Measurements from ENCODE around the gene POP5.

Gene POP5

GRCh38 chr12:120588948-120589930 lies 8.0 kb upstream of the POP5 start:
- DNase-seq (ENCODE audit: low spot score): no peak

- no peak for DNase-seq (ENCODE audit: low spot score)
Measured at GRCh38 chr12:120588371-120588770, 7.2 kb upstream of the POP5 start.

GRCh38 chr12:120586860-120587259 lies 5.7 kb upstream of the POP5 start:
- DNase-seq (ENCODE audit: low spot score): no peak

GRCh38 chr12:120586206-120586605 lies 5.0 kb upstream of the POP5 start:
- no peak for DNase-seq (ENCODE audit: low spot score)

GRCh38 chr12:120584343-120585149 lies 3.3 kb upstream of the POP5 start:
- DNase-seq (ENCODE audit: low spot score): peak; percentile 77

GRCh38 chr12:120583478-120584030 lies 2.4 kb upstream of the POP5 start:
- DNase-seq (ENCODE audit: low spot score): peak; percentile 89

- no peak for DNase-seq (ENCODE audit: low spot score)
Measured at GRCh38 chr12:120581998-120582397, 796 bp upstream of the POP5 start.

- DNase-seq (ENCODE audit: low spot score): no peak
Measured at GRCh38 chr12:120579179-120579578, 2.0 kb downstream of the POP5 start.

GRCh38 chr12:120574106-120574505 lies 7.1 kb downstream of the POP5 start:
- DNase-seq (ENCODE audit: low spot score): no peak

- no peak for DNase-seq (ENCODE audit: low spot score)
Measured at GRCh38 chr12:120573560-120573959, 7.6 kb downstream of the POP5 start.

- DNase-seq (ENCODE audit: low spot score): no peak
Measured at GRCh38 chr12:120571299-120571698, 9.9 kb downstream of the POP5 start.

- DNase-seq (ENCODE audit: low spot score): no peak
Measured at GRCh38 chr12:120563495-120563894, 17.7 kb downstream of the POP5 start.

GRCh38 chr12:120562906-120563305 lies 18.3 kb downstream of the POP5 start:
- DNase-seq (ENCODE audit: low spot score): no peak

- no peak for DNase-seq (ENCODE audit: low spot score)
Measured at GRCh38 chr12:120557589-120557988, 23.6 kb downstream of the POP5 start.

GRCh38 chr12:120554678-120555077 lies 26.5 kb downstream of the POP5 start:
- no peak for DNase-seq (ENCODE audit: low spot score)

- DNase-seq (ENCODE audit: low spot score): no peak
Measured at GRCh38 chr12:120546050-120546386, 35.2 kb downstream of the POP5 start.

- DNase-seq (ENCODE audit: low spot score): no peak
Measured at GRCh38 chr12:120544691-120545090, 36.5 kb downstream of the POP5 start.

GRCh38 chr12:120542166-120542565 lies 39.0 kb downstream of the POP5 start:
- no peak for DNase-seq (ENCODE audit: low spot score)

GRCh38 chr12:120540445-120540844 lies 40.8 kb downstream of the POP5 start:
- peak; percentile 44 for DNase-seq (ENCODE audit: low spot score)

GRCh38 chr12:120539303-120539702 lies 41.9 kb downstream of the POP5 start:
- DNase-seq (ENCODE audit: low spot score): no peak

GRCh38 chr12:120538281-120539156 lies 42.7 kb downstream of the POP5 start:
- DNase-seq (ENCODE audit: low spot score): peak; percentile 40

- no peak for DNase-seq (ENCODE audit: low spot score)
Measured at GRCh38 chr12:120537856-120538220, 43.4 kb downstream of the POP5 start.

Measured in GM03348 (cell line).